B cell (primary cell): Measurements from ENCODE around the gene ZNF525. TPM values are rescaled to one million over a fixed set of nuclear protein-coding genes. Genes with fewer than 3 reads are reported as not detected.

Experiments used
- ATAC-seq: fragments of 200-7000 bp; cut with Tn5 transposase; one replicate; pipeline ENCODE4 v1.10.0; 2021; ENCODE audit warnings: low read depth, mild to moderate bottlenecking, moderate number of reproducible peaks, moderate library complexity
- CTCF ChIA-PET: fragments of 350-600 bp; sonication (Branson Sonifier 250); formaldehyde crosslinking; loops from one replicate; lab custom pipeline; 2021; ENCODE audit warnings: antibody characterized with exemption, inconsistent platforms; lab: Charles Lee
- POLR2A ChIA-PET: fragments of 350-600 bp; sonication (Branson Sonifier 250); formaldehyde crosslinking; loops from one replicate; lab custom pipeline; 2021; ENCODE audit warnings: antibody characterized with exemption; lab: Charles Lee
- DNase-seq: peaks from one replicate; pipeline ENCODE4 v3.0.0; 2013
- H2AFZ ChIP-seq: 2 replicates; pipeline ENCODE4 v1.6.1; 2012; ENCODE audit warnings: mild to moderate bottlenecking, low read depth, low read length; ENCODE audit not compliant: insufficient read depth, poor library complexity, severe bottlenecking
- H3K27ac ChIP-seq, 2 donors: 1 replicate in 1 of 2; 2 replicates in 1 of 2; pipeline ENCODE4 v1.5.1; 2012 to 2013; ENCODE audit warnings: low read length in 2 of 2, mild to moderate bottlenecking in 2 of 2, moderate library complexity in 1 of 2
- H3K27me3 ChIP-seq, 4 experiments: fragments of 200-600 bp in 1 of 4; sonication (generic) in 1 of 4; replicated peaks in 1 of 4; 1 replicate in 2 of 4; 2 replicates in 2 of 4; pipeline versions ENCODE4 v1.6.1 to v1.7.0; 2013 to 2016; ENCODE audit warnings: low read length in 3 of 4, mild to moderate bottlenecking in 2 of 4, mixed read lengths in 1 of 4, moderate library complexity in 1 of 4; ENCODE audit not compliant: insufficient read depth in 4 of 4, control insufficient read depth in 3 of 4; ENCODE audit errors: control extremely low read depth in 1 of 4
- H3K36me3 ChIP-seq, 2 experiments: replicated peaks in 1 of 2; 1 replicate in 1 of 2; 2 replicates in 1 of 2; pipeline versions ENCODE4 v1.6.1 to v1.7.1; 2013; ENCODE audit warnings: low read length in 1 of 2; ENCODE audit not compliant: insufficient read depth in 2 of 2, control insufficient read depth in 1 of 2; ENCODE audit errors: control extremely low read depth in 1 of 2, extremely low read depth in 1 of 2
- H3K4me1 ChIP-seq, 2 donors: fragments of 200-600 bp in 1 of 2; sonication (generic) in 1 of 2; 1 replicate in 1 of 2; 2 replicates in 1 of 2; pipeline versions ENCODE4 v1.5.1 to v1.6.1; 2013 to 2017; ENCODE audit warnings: low read length in 2 of 2; ENCODE audit not compliant: control insufficient read depth in 2 of 2, insufficient read depth in 2 of 2
- H3K4me2 ChIP-seq: replicated peaks from 2 replicates; pipeline ENCODE3; 2012; ENCODE audit warnings: mild to moderate bottlenecking, low read depth, low read length; ENCODE audit not compliant: poor library complexity, severe bottlenecking
- H3K4me3 ChIP-seq, 5 experiments: fragments of 200-600 bp in 1 of 5; sonication (generic) in 1 of 5; 1 replicate in 3 of 5; 2 replicates in 2 of 5; pipeline versions ENCODE4 v1.5.1 to v1.7.0; 2011 to 2016; ENCODE audit warnings: low read length in 4 of 5, mild to moderate bottlenecking in 4 of 5, low read depth in 2 of 5, control low read depth in 1 of 5, moderate library complexity in 1 of 5; ENCODE audit not compliant: insufficient read depth in 1 of 5; ENCODE audit errors: control extremely low read depth in 1 of 5, extremely low read depth in 1 of 5
- H3K79me2 ChIP-seq: fragments of 200-600 bp; sonication (generic); one replicate; pipeline ENCODE4 v1.6.0; 2016; ENCODE audit warnings: low read length; ENCODE audit not compliant: control insufficient read depth, insufficient read depth
- H3K9ac ChIP-seq: fragments of 200-600 bp; sonication (generic); 2 replicates; pipeline ENCODE4 v1.6.1; 2017; ENCODE audit warnings: mild to moderate bottlenecking, low read length, moderate library complexity
- H3K9me3 ChIP-seq, 3 donors: one replicate each; pipeline versions ENCODE4 v1.6.1 to v1.7.1; 2013; ENCODE audit warnings: low read length in 2 of 3; ENCODE audit not compliant: control insufficient read depth in 2 of 3, insufficient read depth in 1 of 3; ENCODE audit errors: control extremely low read depth in 1 of 3
- H4K20me1 ChIP-seq: 2 replicates; pipeline ENCODE4 v1.6.0; 2012; ENCODE audit warnings: mild to moderate bottlenecking, low read length; ENCODE audit not compliant: insufficient read depth, control insufficient read depth, poor library complexity, severe bottlenecking
- H3K27ac Mint-ChIP-seq: one replicate; pipeline ENCODE4 v1.8.0; 2021; ENCODE audit warnings: mixed read lengths
- H3K27me3 Mint-ChIP-seq: one replicate; pipeline ENCODE4 v1.8.0; 2021; ENCODE audit warnings: mixed read lengths
- H3K4me1 Mint-ChIP-seq: one replicate; pipeline ENCODE4 v1.8.0; 2021; ENCODE audit warnings: mixed read lengths
- H3K4me3 Mint-ChIP-seq: one replicate; pipeline ENCODE4 v1.8.0; 2021; ENCODE audit warnings: mixed read lengths
- H3K9me3 Mint-ChIP-seq: one replicate; pipeline ENCODE4 v1.8.0; 2022; ENCODE audit warnings: mixed read lengths; ENCODE audit not compliant: insufficient read depth
- CTCF ChIP-seq: fragments of 200-600 bp; IDR thresholded peaks from one replicate; pipeline ENCODE4 v1.8.0; 2022; ENCODE audit warnings: antibody characterized with exemption, mild to moderate bottlenecking
- EZH2 ChIP-seq: IDR thresholded peaks from 2 replicates; pipeline ENCODE4 v1.6.1; 2012; ENCODE audit warnings: borderline replicate concordance, low read depth, mild to moderate bottlenecking, moderate library complexity, low read length; ENCODE audit not compliant: insufficient read depth, poor library complexity, severe bottlenecking
- WGBS: methylation state at CpG from one replicate; pipeline ENCODE4 v1.1.5; 2013; ENCODE audit warnings: missing lambda C conversion rate; ENCODE audit not compliant: insufficient coverage; 5-methylcytosine and 5-hydroxymethylcytosine counted together
- intact Hi-C: fragments of 100-400 bp; cut with micrococcal nuclease; formaldehyde crosslinking; loops from one replicate; pipeline ENCODE4 v1.10.0; 2022
- polyA plus RNA-seq: library from polyadenylated mRNA; depleted of rRNA; stranded (reverse); fragments of >200 nt; gene quantifications from 2 replicates; pipeline ENCODE4 v1.2.3, GENCODE V29; 2012
- total RNA-seq, 2 donors: library from RNA; stranded (reverse); fragments of 120-200 nt in 1 of 2; gene quantifications; 1 replicate in 1 of 2; 2 replicates in 1 of 2; pipeline versions ENCODE4 v1.2.3 to v1.2.4, GENCODE V29; 2013 to 2022

The ZNF525 gene
- total and polyA plus RNA-seq, 2 donors (not counting 1 experiment from before 2014, with no cell fraction given), result 7.5 to 33.8 TPM

GRCh38 chr19:53431399-53432087 lies 66.0 kb downstream of the ZNF525 start, which contains the start of gene ZNF761:
Gene ZNF761, plus strand, starts transcription at chr19:53431984. Its CDS starts 15,285 bp downstream, at chr19:53447269.
- Mint-ChIP-seq H3K27ac (peak within 1 kb of the TSS; percentile 89), H3K9me3 (no peaks in the 10 kb centered on the region), H3K4me1 (peaks cover 34% of the 10 kb centered on the region), H3K4me3 (peak within 1 kb of the TSS; percentile 95), H3K27me3 (no peaks in the 10 kb centered on the region)
- Histone ChIP-seq H3K27ac (peak within 1 kb of the TSS; percentile 61 to 82), H3K4me3 (peak within 1 kb of the TSS; percentile 60 to 83 (median 79)), H3K79me2 (peaks cover 48% of the 10 kb centered on the region), H3K4me2 (peak within 1 kb of the TSS; percentile 91), H2AFZ (peak within 1 kb of the TSS; percentile 91), H3K4me1 (peaks cover 10 to 13% of the 10 kb centered on the region in 2 donors), H3K9ac (peak within 1 kb of the TSS; percentile 87), H3K36me3 (peaks cover 0 to 17% of the 10 kb centered on the region in 2 experiments), H3K9me3 (peaks cover 0 to 9% (median 0%) of the 10 kb centered on the region in 3 donors), H4K20me1 (no peaks in the 10 kb centered on the region), H3K27me3 (no peaks in the 10 kb centered on the region)
- under 1% methylated on average over 41 of the region's 46 CpGs for WGBS
- intact Hi-C loops, result loop anchor here (1.0 kb wide), 6 partner anchors 36 to 328 kb away; partner anchors contain the start of genes ZNF160, ZNF525, ZNF765 and ZNF813
- POLR2A ChIA-PET, result interaction anchor here (0.7 to 1.4 kb wide), 3 partner anchors 35 to 236 kb away, joined by 3 to 4 read pairs (median 3); no protein-coding TSS in a partner anchor
- peak; percentile 97 for DNase-seq
- TF ChIP-seq EZH2 (no peak), CTCF (peak; percentile 39)
- CTCF ChIA-PET, result interaction anchor here (1.0 kb wide), 1 partner anchor 236 kb away, joined by 3 read pairs; no protein-coding TSS in a partner anchor
- ATAC-seq, result peak; percentile 98
